Measurements from ENCODE around the gene MAFF. TPM values are rescaled to one million over a fixed set of nuclear protein-coding genes. Genes with fewer than 3 reads are reported as not detected.
A peak's percentile ranks its signal among the peaks of the same experiment; 100 is the strongest.

Gene MAFF
- polyA plus RNA-seq, 1 of the 3 experiments (the other 2 are of a cell fraction) = 7.9 TPM

GRCh38 chr22:38205261-38206128 is 3.7 kb downstream of the MAFF start:
- Histone ChIP-seq H3K4me3 (ENCODE audit: low read depth in 2 of 2, low read length in 1 of 2) (no peak overlapping the region), H3K9ac (no peak overlapping the region), H3K79me2 (ENCODE audit: insufficient read depth) (peaks cover 65% of the 10 kb centered on the region), H3K4me2 (no peak overlapping the region), H3K9me3 (no peaks in the 10 kb centered on the region), H3K4me1 (ENCODE audit: control insufficient read depth in 1 of 2, insufficient read depth in 2 of 2, low read depth in 1 of 2, low read length in 1 of 2) (peaks cover 0 to 11% of the 10 kb centered on the region in 2 experiments; a peak in 1 of 4 replicates), H3K36me3 (replicated peaks in 1 of 2; ENCODE audit: control insufficient read depth in 1 of 2, insufficient read depth in 2 of 2, low read length in 1 of 2) (no peaks in the 10 kb centered on the region), H2AFZ (ENCODE audit: low read depth) (no peak overlapping the region), H3K27ac (ENCODE audit: low read depth in 2 of 2, low read length in 1 of 2) (no peak overlapping the region), H3K9me2 (no peaks in the 10 kb centered on the region), H3F3A (replicated peaks; ENCODE audit: insufficient read depth) (no peaks in the 10 kb centered on the region), H3K27me3 (ENCODE audit: insufficient read depth) (no peaks in the 10 kb centered on the region), H4K20me1 (ENCODE audit: insufficient read depth) (peaks cover 21% of the 10 kb centered on the region)
- POLR2A ChIA-PET = no interaction called here
- TF ChIP-seq TEAD4 (IDR thresholded peaks at IDR 0.05; ENCODE audit: borderline replicate concordance, insufficient read depth) (no peak), PBX3 (IDR thresholded peaks at IDR 0.05) (0 out of 2 replicates have a peak, but pooled peaks have one; percentile 7)
- CTCF ChIA-PET = no interaction called here
- WGBS (ENCODE audit: low lambda C conversion rate) = 53% methylated on average over 2 of the region's 15 CpGs
- DNase-seq = no peak

- no peaks in the 10 kb centered on the region for H3K36me3 ChIP-seq (replicated peaks in 1 of 2; ENCODE audit: control insufficient read depth in 1 of 2, insufficient read depth in 2 of 2, low read length in 1 of 2)
- CTCF ChIA-PET = no interaction called here
These were observed 6.2 kb downstream of the MAFF start for GRCh38 chr22:38207898-38208432.

More at GRCh38 chr22:38207898-38208432, 6.2 kb downstream of the MAFF start:
- Histone ChIP-seq H3K9me2 (no peaks in the 10 kb centered on the region), H3K9ac (no peak overlapping the region), H3K27ac (ENCODE audit: low read depth in 2 of 2, low read length in 1 of 2) (no peak overlapping the region), H3K4me1 (ENCODE audit: control insufficient read depth in 1 of 2, insufficient read depth in 2 of 2, low read depth in 1 of 2, low read length in 1 of 2) (peaks cover 0 to 8% of the 10 kb centered on the region in 2 experiments; a peak in 1 of 4 replicates), H3K79me2 (ENCODE audit: insufficient read depth) (peaks cover 64% of the 10 kb centered on the region), H3K27me3 (ENCODE audit: insufficient read depth) (no peaks in the 10 kb centered on the region), H3K9me3 (no peaks in the 10 kb centered on the region), H3F3A (replicated peaks; ENCODE audit: insufficient read depth) (no peaks in the 10 kb centered on the region), H2AFZ (ENCODE audit: low read depth) (no peak overlapping the region), H3K4me3 (ENCODE audit: low read depth in 2 of 2, low read length in 1 of 2) (no peak overlapping the region), H4K20me1 (ENCODE audit: insufficient read depth) (peaks cover 21% of the 10 kb centered on the region), H3K4me2 (no peak overlapping the region)
- no peak for DNase-seq
- POLR2A ChIA-PET = no interaction called here
- WGBS (ENCODE audit: low lambda C conversion rate) = 100% methylated on average over 2 of the region's 7 CpGs
- TF ChIP-seq MXI1 (IDR thresholded peaks at IDR 0.05; ENCODE audit: low read depth, low read length) = no peak
- no peak for TF ChIP-seq EZH2phosphoT487 (IDR thresholded peaks at IDR 0.05; ENCODE audit: borderline replicate concordance, low read depth)
- TF ChIP-seq RFX5 (IDR thresholded peaks at IDR 0.05; ENCODE audit: low read length) = no peak
- TF ChIP-seq JUND (IDR thresholded peaks at IDR 0.05) = no peak
- TF ChIP-seq FOSL2 (IDR thresholded peaks at IDR 0.05; ENCODE audit: borderline replicate concordance, low read depth) = no peak
- no peak for TF ChIP-seq RCOR1 (IDR thresholded peaks at IDR 0.05; ENCODE audit: low read length)
- TF ChIP-seq, protein P1, sequence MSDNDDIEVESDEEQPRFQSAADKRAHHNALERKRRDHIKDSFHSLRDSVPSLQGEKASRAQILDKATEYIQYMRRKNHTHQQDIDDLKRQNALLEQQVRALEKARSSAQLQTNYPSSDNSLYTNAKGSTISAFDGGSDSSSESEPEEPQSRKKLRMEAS (IDR thresholded peaks at IDR 0.05; ENCODE audit: low read depth) = no peak
- TF ChIP-seq NFIC (IDR thresholded peaks at IDR 0.05; ENCODE audit: borderline replicate concordance) = no peak
- no peak for TF ChIP-seq EP300 (IDR thresholded peaks at IDR 0.05; ENCODE audit: borderline replicate concordance in 1 of 2, low read depth in 1 of 2, low read length in 1 of 2)
- TF ChIP-seq, protein P2, sequence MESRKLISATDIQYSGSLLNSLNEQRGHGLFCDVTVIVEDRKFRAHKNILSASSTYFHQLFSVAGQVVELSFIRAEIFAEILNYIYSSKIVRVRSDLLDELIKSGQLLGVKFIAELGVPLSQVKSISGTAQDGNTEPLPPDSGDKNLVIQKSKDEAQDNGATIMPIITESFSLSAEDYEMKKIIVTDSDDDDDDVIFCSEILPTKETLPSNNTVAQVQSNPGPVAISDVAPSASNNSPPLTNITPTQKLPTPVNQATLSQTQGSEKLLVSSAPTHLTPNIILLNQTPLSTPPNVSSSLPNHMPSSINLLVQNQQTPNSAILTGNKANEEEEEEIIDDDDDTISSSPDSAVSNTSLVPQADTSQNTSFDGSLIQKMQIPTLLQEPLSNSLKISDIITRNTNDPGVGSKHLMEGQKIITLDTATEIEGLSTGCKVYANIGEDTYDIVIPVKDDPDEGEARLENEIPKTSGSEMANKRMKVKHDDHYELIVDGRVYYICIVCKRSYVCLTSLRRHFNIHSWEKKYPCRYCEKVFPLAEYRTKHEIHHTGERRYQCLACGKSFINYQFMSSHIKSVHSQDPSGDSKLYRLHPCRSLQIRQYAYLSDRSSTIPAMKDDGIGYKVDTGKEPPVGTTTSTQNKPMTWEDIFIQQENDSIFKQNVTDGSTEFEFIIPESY (IDR thresholded peaks at IDR 0.05; ENCODE audit: borderline replicate concordance, low read depth) = no peak
- TF ChIP-seq PBX3 (IDR thresholded peaks at IDR 0.05) = no peak
- TF ChIP-seq, protein P3, sequence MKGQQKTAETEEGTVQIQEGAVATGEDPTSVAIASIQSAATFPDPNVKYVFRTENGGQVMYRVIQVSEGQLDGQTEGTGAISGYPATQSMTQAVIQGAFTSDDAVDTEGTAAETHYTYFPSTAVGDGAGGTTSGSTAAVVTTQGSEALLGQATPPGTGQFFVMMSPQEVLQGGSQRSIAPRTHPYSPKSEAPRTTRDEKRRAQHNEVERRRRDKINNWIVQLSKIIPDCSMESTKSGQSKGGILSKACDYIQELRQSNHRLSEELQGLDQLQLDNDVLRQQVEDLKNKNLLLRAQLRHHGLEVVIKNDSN (IDR thresholded peaks at IDR 0.05; ENCODE audit: borderline replicate concordance, low read depth) = no peak
- TF ChIP-seq TCF12 (IDR thresholded peaks at IDR 0.05) = no peak
- TF ChIP-seq MEF2A (IDR thresholded peaks at IDR 0.05; ENCODE audit: borderline replicate concordance, low read depth) = no peak
